HG02884 (cell line): ENCODE measurements around the gene PIK3C2G.
"Not testable (repeated sequence)": the region's sequence is repeated elsewhere in the genome, so short reads cannot be mapped to it uniquely, and the experiment has no call there.

ENCODE experiments used
- ATAC-seq: cut with Tn5 transposase; IDR thresholded peaks from one replicate; pipeline ENCODE4 v1.9.1; 2021; ENCODE audit warnings: mild to moderate bottlenecking, moderate library complexity; ENCODE audit not compliant: unreplicated experiment

Gene PIK3C2G

GRCh38 chr12:18629916-18630315 is 368.6 kb downstream of the PIK3C2G start:
- no peak for ATAC-seq

DNA sequence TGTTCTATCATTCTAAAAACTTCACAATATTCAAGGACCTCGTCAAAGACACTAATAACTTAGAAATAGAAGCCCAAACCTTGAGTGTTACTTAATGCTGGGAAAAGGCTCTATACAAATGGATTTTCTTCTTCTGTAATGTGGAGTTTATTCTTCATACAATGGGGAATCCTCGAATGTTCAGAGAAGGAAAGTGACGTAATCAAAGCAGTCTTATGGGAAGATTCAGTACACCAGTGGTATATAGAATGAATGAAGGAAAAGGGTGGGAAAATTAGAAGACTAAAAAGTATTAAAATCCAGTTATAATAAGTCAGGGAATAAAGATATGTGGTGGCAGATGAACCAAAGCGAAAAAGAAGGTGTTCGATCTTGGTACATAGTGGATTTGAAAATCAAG is 370.0 kb downstream of the PIK3C2G start:
- ATAC-seq = no peak

GRCh38 chr12:18632848-18633247 is 371.5 kb downstream of the PIK3C2G start:
- no peak for ATAC-seq

DNA sequence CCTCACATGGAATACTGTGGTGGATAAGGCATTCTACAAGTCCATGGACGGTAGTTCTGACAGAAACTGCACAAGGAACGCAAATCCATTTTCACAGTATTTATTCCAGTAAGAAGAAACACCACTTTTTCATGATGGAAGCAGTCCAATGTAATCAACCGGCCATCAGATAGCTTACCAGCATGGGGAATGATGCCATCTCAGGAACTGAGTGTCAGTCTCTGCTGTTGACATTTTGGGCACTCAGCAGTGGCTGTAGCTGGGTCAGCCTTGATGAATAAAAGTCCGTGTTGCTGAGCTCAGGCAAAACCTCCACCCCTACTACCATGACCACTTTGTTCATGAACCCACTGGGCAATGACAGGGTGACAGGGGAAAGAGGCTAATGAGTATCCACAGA is 373.1 kb downstream of the PIK3C2G start:
- ATAC-seq = no peak

- ATAC-seq = no peak
Measured at GRCh38 chr12:18640321-18640955, 379.1 kb downstream of the PIK3C2G start.

DNA sequence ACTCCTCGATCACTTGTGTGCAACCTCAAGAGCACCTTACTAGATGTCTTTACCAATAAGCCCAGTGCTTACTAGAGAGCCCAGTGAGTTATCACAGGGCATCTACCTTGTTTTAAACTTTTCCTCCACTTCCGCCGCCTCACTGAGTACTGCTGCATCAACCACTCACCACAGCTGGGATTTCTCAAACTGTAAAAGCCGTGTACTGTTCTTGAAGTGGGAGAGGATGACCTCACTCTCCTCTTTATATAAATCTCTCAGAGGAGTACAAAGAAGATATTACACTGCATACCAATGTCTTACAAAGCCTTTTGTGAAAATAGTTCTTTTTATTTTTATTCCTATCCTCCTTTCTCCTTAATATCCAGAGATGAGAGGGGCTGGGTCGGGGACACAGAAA is 382.4 kb downstream of the PIK3C2G start:
- no peak for ATAC-seq

DNA sequence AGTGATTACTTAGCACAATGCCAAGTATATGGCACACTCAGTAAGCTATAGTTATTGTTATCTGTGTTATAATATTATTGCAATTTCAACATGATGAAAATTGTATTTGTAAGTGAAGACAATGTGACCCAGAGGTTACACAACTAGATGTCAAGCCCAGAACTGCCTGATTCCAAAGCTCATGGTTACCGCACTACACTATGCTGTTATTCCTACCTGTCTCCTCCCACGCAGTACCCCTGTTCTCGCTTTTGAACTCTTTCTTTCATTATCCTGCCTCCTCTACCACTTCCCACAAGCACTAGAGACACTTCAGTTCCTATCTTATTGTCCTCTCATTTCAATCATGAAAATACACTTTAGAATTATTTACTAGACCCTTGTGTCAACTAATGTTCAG is 383.2 kb downstream of the PIK3C2G start:
- ATAC-seq = no peak

DNA sequence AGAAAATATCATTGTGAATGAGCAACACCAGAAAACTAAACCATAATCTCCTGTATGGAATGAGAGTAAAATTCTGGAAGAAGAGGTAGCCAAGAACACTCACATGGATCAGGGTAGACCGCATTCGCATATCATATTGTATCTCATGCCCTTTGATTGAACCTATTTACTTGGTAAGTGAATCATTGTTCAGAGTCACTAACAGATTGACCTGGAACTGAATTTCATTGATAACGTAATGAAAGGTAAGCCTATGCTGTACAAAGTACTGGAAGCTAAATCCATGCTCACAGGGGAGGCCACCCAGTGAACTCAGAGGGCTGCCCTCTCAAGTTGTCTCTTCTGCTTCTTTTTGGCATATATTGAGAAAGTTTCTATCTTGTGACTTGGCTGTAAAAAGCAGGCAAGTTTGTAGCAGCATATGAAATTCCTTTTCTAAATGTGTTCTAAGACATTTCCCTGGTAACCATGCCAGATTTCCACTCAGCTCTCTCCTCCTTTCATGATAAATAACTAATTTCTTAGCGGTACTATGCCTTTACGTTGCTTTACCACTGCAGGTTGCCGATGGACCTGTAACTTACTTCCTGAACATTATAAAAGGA is 385.1 kb downstream of the PIK3C2G start:
- ATAC-seq = no peak

GRCh38 chr12:18651525-18651924 is 390.2 kb downstream of the PIK3C2G start:
- ATAC-seq = no peak

GRCh38 chr12:18652596-18652995 is 391.3 kb downstream of the PIK3C2G start:
- ATAC-seq = no peak

GRCh38 chr12:18653465-18653864 is 392.1 kb downstream of the PIK3C2G start:
- ATAC-seq = no peak

DNA sequence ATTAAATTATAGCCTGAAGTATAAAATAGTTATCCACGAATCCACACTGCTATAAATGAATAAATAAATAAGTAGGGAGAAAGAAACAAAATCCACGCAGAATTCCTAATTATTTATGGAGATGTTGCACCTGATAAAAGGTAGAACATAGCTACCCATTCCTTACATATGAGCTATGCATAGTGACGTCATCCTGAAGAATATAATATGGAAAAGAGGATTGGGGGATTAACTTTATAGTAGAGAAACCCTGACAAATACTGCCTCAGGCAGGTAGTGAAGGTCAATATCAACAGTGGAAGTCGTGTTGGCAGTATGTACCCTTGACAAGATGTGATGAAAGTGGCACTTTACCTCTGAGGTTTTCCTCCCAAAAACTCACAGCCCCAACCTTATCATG is 394.0 kb downstream of the PIK3C2G start:
- no peak for ATAC-seq

GRCh38 chr12:18658179-18658578 is 396.9 kb downstream of the PIK3C2G start:
- no peak for ATAC-seq

GRCh38 chr12:18658829-18659228 is 397.5 kb downstream of the PIK3C2G start:
- ATAC-seq = no peak

DNA sequence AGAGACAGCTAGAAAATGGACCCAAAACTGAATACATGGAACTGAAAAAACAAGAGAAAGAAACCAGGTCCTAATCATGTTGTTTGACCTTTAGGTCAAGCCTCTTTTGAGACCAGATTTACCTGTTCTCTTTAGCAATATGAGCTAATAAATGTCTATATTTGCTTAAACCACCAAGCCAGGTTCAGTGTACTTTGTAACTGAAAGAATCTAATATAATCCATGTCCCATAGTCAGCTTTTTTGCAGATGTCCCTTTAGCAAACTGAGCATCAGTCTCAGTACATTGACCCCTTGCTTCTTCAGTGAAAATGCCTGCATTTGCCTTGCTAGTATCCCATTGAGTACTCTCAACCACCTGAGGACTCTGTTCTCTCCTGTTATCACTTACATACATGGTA is 414.8 kb downstream of the PIK3C2G start:
- ATAC-seq = no peak

GRCh38 chr12:18676996-18677588 is 415.8 kb downstream of the PIK3C2G start:
- ATAC-seq = no peak

- no peak for ATAC-seq
Measured at GRCh38 chr12:18681818-18682217, 420.5 kb downstream of the PIK3C2G start.

DNA sequence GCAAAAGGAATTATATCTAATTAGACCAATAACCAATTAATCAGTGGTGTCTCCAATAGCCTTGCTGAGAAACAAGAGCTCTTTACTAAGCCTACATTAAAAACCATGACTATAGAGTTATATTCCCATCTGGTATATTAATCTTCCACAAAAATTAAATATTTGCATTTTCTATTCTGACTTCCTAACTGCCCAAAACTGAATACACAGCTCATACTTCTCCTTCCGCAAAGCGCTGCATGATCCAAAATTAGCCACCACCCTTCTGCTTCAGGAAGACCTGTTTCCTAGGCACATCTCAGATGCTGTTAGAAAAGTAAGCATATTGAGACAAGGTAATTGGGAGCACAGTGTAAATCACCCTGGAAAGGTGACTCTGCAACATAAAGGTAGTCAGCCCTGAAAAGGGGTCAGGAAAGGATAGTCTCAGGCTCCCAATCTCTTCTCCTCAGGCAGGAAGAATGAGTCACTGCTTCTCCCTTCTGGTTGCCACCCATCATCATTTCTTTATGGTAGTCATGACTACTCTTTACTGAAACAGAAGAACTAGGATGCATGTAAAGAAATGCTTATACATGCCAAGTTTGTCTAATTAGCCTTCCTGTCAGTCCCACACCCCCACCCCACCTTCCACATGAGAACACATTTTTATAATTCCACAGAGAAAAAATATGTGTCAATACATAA is 422.2 kb downstream of the PIK3C2G start:
- no peak for ATAC-seq

- no peak for ATAC-seq
Measured at GRCh38 chr12:18684430-18684829, 423.1 kb downstream of the PIK3C2G start.

GRCh38 chr12:18689771-18690170 is 428.5 kb downstream of the PIK3C2G start:
- ATAC-seq = no peak

DNA sequence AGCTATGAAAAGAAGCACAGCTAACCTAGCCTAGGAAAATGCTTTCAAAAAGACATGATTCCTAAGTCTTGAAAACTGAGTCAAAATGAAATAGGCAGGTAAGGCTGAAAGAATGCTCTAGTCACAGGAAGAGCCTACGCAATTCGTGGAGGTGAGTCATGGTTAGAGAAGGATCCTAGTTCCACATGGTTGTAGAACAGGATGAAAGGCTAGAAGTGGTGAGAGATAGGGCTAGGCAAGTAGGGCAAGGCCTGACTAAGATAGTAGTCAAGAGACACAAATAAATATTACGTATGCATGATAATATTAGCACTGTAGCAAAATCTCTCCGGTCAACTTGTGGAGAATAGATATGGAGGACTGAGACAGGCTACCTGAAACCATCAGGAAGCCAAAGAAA is 429.3 kb downstream of the PIK3C2G start:
- ATAC-seq = no peak

GRCh38 chr12:18693986-18694385 is 432.7 kb downstream of the PIK3C2G start:
- ATAC-seq = not testable (repeated sequence)
